HG02571 (cell line): ENCODE results near the gene SLC16A10.
"Not testable (repeated sequence)": the region's sequence is repeated elsewhere in the genome, so short reads cannot be mapped to it uniquely, and the experiment has no call there.

Source experiments
- ATAC-seq: cut with Tn5 transposase; IDR thresholded peaks from one replicate; pipeline ENCODE4 v1.9.1; 2021; ENCODE audit warnings: mild to moderate bottlenecking, moderate library complexity; ENCODE audit not compliant: unreplicated experiment

Gene SLC16A10

DNA sequence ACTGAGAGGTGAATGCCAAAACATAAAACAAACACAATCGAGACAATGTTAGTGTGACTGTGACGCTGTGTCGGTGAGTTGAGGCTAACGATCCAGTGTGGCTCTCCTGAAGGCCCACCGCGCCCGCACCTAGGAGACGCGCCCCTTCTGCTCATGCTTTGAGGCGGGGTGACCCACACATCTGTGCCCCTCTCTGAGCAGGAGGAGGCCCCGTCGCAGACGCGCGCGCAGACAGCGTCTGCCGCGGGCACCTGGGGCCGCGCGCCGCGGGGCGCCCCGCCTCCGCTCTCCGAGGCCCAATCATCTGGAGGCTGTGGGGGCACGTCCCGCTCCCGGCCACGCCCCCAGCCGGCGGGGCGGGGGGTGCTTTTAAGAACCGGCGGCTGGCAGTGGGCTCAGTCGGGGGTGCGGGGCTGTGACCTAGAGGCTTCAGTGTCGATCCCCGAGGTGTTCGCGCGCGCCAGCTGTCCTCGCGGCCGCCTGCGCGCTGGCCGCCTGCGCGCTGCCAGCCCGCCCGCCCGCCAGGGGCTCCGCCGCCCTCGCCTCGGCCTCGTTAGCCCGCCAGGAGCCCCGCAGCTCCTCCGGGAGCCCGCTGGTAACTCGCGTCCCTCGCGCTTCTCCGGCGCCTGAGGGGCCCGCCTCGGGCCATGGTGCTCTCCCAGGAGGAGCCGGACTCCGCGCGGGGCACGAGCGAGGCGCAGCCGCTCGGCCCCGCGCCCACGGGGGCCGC lies at the start of gene SLC16A10:
Gene SLC16A10, plus strand, starts transcription at position 398 of the 730 bp plus-strand sequence. Its CDS starts 250 bp downstream, at position 648.
- ATAC-seq: peak; percentile 79

- ATAC-seq: no peak
Measured at GRCh38 chr6:111038534-111039252, 48.6 kb upstream of the SLC16A10 start.

DNA sequence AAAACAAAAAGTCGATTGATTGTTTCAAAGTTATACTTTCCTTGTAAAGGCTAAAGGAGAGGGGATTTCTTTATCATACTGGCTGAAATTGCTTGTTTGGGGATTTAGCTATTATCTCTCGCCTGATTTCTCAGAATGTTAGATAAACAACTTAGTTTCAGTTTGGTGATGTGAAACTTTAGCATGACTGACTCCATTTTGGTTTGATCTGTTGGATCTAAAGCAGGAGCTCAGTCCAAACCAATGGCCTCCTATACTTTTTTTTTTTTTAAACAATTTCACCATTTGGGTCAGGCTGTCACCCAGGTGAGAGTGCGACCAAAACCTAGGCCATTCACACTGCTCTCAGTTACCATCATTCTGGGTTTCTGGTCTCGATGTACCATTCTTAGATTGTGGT lies 45.4 kb upstream of the SLC16A10 start:
- no peak for ATAC-seq

- ATAC-seq: no peak
Measured at GRCh38 chr6:111047244-111047643, 40.1 kb upstream of the SLC16A10 start.

GRCh38 chr6:111050261-111051023 lies 36.9 kb upstream of the SLC16A10 start:
- no peak for ATAC-seq

- ATAC-seq: no peak
Measured at GRCh38 chr6:111052171-111052570, 35.1 kb upstream of the SLC16A10 start.

- no peak for ATAC-seq
Measured at GRCh38 chr6:111057074-111057752, 30.1 kb upstream of the SLC16A10 start.

DNA sequence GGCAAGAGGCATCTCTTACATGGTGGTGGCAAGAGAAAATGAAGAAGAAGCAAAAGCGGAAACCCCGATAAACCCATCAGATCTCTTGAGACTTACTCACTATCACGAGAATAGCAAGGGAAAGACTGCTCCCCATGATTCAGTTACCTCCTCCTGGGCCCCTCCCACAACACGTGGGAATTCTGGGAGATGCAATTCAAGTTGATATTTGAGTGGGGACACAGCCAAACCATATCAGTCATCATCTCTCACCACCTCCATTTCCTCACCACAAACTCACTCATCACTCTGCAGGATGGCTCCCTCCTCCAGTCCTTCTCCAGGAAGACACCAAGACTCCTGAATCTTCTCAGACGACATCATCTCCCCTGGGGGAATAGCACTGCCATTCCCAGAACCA lies 25.8 kb upstream of the SLC16A10 start:
- no peak for ATAC-seq

GRCh38 chr6:111061985-111062384 lies 25.3 kb upstream of the SLC16A10 start:
- not testable (repeated sequence) for ATAC-seq

DNA sequence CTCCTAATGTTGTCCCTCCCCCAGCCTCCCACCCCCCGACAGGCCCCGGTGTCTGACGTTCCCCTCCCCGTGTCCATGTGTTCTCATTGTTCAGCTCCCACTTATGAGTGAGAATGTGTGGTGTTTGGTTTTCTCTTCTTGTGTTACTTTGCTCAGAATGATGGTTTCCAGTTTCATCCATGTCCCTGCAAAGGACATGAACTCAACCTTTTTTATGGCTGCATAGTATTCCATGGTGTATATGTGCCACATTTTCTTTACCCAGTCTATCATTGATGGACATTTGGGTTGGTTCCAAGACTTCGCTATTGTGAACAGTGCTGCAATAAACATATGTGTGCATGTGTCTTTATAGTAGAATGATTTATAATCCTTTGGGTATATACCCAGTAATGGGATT lies 24.4 kb upstream of the SLC16A10 start:
- not testable (repeated sequence) for ATAC-seq

- no peak for ATAC-seq
Measured at GRCh38 chr6:111068109-111068865, 19.0 kb upstream of the SLC16A10 start.

DNA sequence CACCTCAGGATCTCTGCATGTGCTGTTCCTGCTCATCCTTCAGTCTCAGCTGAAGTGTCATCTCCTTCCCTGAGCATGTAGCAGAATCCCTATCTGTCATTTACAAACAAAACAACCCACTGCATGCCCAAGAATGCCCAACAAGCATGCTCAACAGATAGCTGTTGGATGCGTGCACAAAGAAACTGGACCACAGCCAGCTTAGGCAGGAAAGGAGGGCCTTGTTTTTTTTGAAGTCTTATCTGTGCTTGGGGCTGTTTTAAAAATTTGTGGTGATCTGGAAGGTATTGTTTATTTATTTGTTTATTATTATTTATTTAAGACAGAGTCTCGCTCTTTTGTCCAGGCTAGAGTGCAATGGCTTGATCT lies 18.5 kb upstream of the SLC16A10 start:
- ATAC-seq: no peak

- no peak for ATAC-seq
Measured at GRCh38 chr6:111069382-111070104, 17.8 kb upstream of the SLC16A10 start.

DNA sequence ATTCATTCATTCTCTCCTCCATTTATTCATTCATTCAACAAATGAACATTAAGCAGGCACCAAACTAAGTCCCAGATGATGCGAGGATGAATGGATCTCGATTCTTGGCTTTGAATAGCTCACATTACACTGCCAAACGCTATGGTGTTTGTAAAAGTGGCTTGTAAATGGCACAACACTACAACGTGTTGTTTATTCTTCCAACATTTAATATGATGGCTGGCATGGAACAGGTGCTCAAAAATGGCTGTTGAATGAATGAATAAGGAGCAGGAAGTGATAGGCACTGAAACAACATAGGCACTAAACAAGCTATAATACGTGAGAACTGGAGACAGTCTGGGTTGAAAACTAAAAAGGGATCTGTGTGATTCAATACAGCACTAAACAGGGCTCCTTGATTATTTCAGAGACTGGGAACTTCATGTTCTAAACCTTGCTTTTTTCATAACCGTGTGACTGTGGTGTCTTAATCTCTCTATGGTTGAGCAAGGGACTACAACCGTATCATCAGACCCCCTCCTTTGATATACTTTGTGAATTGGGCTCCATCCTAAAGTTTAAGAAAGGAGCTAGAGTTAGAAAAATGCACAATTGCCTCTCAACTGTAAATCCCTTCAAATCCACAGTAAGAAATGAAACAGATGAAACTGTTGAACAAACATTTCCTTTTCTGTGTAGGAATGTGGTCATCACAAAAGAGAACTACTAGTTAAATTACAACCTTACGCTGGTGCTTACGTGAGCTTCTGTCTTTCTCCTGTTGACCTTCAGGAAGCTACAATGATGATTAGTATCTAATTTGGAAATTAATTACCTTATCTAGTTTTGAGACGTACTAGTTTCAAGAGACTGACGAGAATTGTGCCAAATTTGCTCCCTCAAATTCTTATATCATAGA lies 16.9 kb upstream of the SLC16A10 start:
- no peak for ATAC-seq

DNA sequence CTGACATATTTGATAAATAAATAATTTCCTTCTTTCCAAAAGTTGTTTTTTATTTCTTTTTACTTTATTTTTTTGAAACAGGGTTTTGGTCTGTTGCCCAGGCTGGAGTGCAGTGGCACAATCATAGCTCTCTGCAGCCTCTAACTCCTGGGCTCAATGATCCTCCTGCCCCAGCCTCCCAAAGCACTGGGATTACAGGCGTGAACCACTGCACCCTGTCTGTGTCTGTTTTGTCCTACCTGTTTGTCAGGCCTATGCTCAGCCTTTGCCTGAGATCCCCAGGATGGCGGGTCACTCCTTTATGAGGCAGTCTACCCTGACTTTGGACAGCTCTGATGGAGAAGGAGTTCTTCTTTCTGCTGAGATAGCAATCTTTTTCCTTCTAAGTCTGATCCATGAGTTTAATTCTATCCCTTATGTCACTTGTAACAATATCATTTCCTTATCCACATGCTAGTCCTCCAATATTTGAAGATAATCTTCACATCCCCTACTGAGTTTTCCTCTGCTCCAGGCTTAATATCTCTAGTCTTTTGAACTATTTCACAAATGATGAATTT lies 14.4 kb upstream of the SLC16A10 start:
- ATAC-seq: no peak

DNA sequence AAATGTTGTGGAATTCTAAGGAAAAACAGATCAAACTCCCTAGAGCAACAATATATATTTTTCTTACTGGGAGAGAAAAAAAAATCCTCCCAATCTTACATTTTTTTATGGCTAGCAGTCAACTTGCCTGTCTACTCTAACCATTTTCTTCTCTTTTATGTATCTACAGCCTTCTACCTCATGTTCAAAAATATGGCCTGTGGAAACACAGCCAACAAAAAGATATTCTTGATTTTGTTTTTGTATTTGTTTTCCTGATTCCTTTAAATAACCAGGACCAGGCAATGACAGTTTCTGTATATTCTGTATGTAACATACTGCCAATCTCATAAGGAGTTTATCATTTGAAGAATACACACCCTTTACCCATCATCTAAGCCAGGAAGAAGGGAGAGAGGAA lies 13.0 kb upstream of the SLC16A10 start:
- ATAC-seq: no peak

DNA sequence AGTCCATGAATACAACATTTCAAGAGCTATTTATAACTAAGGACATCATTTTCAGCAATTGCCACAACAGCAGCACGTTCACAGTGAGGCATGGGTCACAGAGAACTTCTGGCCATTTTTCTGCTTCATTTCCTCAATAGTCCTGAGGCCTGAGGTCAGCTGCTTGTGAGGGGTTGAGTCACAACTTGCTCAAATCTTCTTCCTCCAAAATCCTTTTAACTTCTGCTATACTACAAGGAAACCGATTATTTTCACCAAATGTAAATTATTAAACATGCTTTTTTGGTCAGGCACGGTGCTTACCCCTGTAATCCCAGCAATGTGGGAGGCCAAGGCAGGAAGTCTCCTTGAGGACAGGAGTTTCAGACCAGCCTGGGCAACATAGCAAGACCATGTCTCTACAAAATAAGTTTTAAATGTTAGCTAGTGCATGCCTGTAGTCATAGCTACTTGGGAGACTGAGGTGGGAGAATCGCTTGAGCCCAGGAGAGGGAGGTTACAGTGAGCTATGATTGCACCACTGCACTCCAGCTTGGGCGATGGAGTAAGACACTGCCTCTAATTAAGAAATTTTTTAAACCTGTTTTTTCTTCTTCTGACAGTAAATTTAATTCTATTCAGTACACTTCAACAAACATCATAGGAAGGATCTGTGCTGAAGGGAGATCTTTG lies 11.1 kb upstream of the SLC16A10 start:
- ATAC-seq: no peak

DNA sequence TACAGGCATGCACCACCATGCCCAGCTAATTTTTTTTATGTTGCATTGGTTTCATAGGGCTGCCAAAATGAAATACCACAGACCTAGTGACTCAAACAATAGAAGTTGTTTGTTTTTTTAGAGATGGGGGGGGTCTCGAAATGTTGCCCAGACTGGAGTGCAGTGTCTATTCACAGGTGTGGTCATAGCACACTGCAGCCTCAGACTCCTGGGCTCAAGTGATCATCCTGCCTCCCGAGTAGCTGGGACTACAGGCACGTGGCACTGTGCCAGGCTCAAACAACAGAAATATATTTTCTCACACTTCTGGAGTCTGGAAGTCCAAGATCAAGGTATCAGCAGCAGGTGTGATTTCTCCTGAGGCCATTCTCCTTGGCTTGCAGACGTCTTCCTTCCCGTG lies 6.6 kb upstream of the SLC16A10 start:
- no peak for ATAC-seq
